ENCODE measurements around the gene FMN1. TPM values are rescaled to one million over a fixed set of nuclear protein-coding genes. Genes with fewer than 3 reads are reported as not detected.

Gene FMN1
- total and polyA plus RNA-seq, 12 donors = 0.22 to 5.5 (median 3.3) TPM

DNA sequence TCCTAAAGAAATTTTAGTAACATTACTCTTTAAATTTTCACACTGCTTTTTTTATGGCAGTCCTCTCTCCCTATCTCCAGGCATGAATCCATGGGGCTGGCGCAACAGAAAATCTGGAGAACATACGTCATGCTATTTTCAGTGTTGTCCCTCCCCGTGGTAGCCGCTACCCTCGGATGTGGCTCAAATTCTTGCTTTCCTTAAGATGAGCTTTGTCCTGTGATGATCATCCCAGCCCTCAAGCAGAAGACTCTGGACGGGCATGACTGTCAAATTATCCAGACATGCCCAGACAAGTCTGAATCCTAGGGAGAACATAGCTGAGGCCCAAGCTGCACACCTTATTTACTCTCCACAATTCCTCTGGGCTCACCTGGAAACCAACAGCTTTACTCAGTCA lies 49.1 kb downstream of the FMN1 start:
- intact Hi-C loops (cut with DNase I) = no loop called here
- no peaks in the 10 kb centered on the region for H3K36me3 ChIP-seq
- ATAC-seq = no peak
- H3K4me3 ChIP-seq = no peak overlapping the region
- no peaks in the 10 kb centered on the region for H3K27me3 ChIP-seq
- no peaks in the 10 kb centered on the region for H3K9me3 ChIP-seq
- WGBS, 2 donors = 86 to 87% methylated on average over 6 of the region's 6 CpGs
- DNase-seq = no peak
- no peak overlapping the region for H3K27ac ChIP-seq
- H3K4me1 ChIP-seq = peaks cover 0 to 13% (median 0%) of the 10 kb centered on the region in 9 donors
- TF ChIP-seq, protein P1, sequence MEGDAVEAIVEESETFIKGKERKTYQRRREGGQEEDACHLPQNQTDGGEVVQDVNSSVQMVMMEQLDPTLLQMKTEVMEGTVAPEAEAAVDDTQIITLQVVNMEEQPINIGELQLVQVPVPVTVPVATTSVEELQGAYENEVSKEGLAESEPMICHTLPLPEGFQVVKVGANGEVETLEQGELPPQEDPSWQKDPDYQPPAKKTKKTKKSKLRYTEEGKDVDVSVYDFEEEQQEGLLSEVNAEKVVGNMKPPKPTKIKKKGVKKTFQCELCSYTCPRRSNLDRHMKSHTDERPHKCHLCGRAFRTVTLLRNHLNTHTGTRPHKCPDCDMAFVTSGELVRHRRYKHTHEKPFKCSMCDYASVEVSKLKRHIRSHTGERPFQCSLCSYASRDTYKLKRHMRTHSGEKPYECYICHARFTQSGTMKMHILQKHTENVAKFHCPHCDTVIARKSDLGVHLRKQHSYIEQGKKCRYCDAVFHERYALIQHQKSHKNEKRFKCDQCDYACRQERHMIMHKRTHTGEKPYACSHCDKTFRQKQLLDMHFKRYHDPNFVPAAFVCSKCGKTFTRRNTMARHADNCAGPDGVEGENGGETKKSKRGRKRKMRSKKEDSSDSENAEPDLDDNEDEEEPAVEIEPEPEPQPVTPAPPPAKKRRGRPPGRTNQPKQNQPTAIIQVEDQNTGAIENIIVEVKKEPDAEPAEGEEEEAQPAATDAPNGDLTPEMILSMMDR (IDR thresholded peaks at IDR 0.05) = no peak

DNA sequence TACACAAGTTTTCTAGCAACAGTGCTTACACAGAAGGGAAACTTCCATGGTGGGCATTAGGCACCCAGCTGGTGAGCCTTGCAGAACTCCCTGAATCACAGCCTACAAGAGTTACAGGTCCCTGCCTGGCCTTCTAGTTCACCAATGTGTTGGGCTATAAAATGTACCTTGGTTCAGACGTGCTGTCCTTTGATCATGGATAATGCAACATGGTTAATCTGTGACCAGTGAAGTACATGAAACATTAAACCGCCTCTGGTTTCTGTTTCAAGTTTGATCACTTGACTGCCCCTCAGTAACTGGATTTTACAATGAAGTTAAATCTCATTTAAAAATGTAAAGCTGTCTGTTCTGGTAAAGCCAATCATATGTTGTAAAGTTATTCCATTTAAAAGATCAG lies 51.8 kb downstream of the FMN1 start:
- no peak overlapping the region for H3K4me3 ChIP-seq
- no peak overlapping the region for H3K27ac ChIP-seq
- no peaks in the 10 kb centered on the region for H3K27me3 ChIP-seq
- no peak for DNase-seq
- intact Hi-C loops (cut with DNase I) = no loop called here
- no peaks in the 10 kb centered on the region for H3K36me3 ChIP-seq
- ATAC-seq = no peak
- H3K9me3 ChIP-seq = no peaks in the 10 kb centered on the region
- WGBS, 2 donors = 76 to 79% methylated on average over 2 of the region's 2 CpGs
- TF ChIP-seq, protein P1 (IDR thresholded peaks at IDR 0.05) = no peak
- H3K4me1 ChIP-seq = peaks cover 0 to 12% (median 0%) of the 10 kb centered on the region in 9 donors

DNA sequence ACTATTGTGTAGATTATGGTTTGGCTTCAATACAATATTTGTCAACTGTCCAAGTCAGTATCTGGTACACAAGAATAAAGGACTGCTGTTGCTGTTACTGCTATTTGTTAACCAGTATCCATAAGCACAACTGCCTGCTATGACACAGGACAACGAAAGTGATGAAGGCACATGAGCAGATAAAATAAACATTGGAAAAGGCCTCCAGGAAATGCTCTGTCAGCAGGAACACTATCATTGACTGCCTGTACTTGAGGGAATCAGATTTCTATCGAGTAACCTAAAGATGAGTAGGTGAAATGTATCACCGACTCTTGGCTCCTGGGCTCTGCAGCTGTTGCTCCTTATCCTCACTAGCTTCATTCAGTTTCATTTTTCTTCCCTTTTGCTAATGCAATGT lies 56.5 kb downstream of the FMN1 start:
- H3K9me3 ChIP-seq = no peaks in the 10 kb centered on the region
- ATAC-seq (no peak), DNase-seq (no peak)
- no peak overlapping the region for H3K4me3 ChIP-seq
- peaks cover 0 to 38% (median 9%) of the 10 kb centered on the region in 9 donors for H3K4me1 ChIP-seq
- intact Hi-C loops (cut with DNase I) = loop anchor here in 1 of 10 donors (10.0 kb wide), 1 partner anchor 473 kb away; no protein-coding TSS in a partner anchor
- no peaks in the 10 kb centered on the region for H3K36me3 ChIP-seq
- TF ChIP-seq, protein P1 (IDR thresholded peaks at IDR 0.05) = no peak
- H3K27ac ChIP-seq = no peak overlapping the region
- WGBS, 2 donors = 26 to 32% methylated on average over 3 of the region's 3 CpGs
- no peaks in the 10 kb centered on the region for H3K27me3 ChIP-seq

DNA sequence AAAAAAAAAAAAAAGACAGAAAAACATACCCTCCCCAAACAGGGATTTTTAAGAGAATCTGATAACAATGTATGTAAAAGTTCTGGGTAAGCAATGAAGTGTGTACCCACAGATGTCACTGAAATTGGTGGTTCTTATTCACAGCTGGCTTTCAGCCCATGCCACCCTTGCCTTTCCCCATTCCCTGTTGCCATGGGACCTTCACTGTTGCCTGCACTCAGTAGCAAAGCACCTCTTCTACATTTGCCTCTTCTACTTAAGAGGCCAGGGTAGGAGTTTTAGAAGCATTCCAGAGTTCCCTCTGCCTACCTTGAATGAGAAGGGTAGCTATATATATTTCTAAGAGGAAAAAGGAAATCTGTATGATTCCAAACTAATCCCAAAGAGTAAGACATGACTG lies 57.4 kb downstream of the FMN1 start:
- DNase-seq (no peak), ATAC-seq (no peak)
- H3K27me3 ChIP-seq = no peaks in the 10 kb centered on the region
- TF ChIP-seq, protein P1 (IDR thresholded peaks at IDR 0.05) = no peak
- H3K9me3 ChIP-seq = no peaks in the 10 kb centered on the region
- peaks cover 0 to 45% (median 10%) of the 10 kb centered on the region in 9 donors for H3K4me1 ChIP-seq
- intact Hi-C loops (cut with DNase I) = loop anchor here in 1 of 10 donors (10.0 kb wide), 1 partner anchor 472 kb away; no protein-coding TSS in a partner anchor
- no peaks in the 10 kb centered on the region for H3K36me3 ChIP-seq
- no peak overlapping the region for H3K4me3 ChIP-seq
- peak overlapping the region in 1 of 10 donors; percentile 5 for H3K27ac ChIP-seq
